ENCODE measurements around the gene CCDC6.
"Not testable (repeated sequence)": the region's sequence is repeated elsewhere in the genome, so short reads cannot be mapped to it uniquely, and the experiment has no call there.

CCDC6 gene

GRCh38 chr10:59885430-59886134 is 20.8 kb downstream of the CCDC6 start:
- no peak for TF ChIP-seq CTCF (IDR thresholded peaks at IDR 0.05; ENCODE audit: extremely low read depth, insufficient read depth, missing control alignments)
- DNase-seq (ENCODE audit: low spot score) = peak; percentile 63
- in situ Hi-C loops (cut with MboI; ENCODE audit: low pct_unique_long_range_greater_than_20kb, low sequenced_read_pairs, unreplicated experiment) = no loop called here

- in situ Hi-C loops (cut with MboI; ENCODE audit: low pct_unique_long_range_greater_than_20kb, low sequenced_read_pairs, unreplicated experiment); DNase-seq (ENCODE audit: low spot score): not testable (repeated sequence)
These were observed 21.5 kb downstream of the CCDC6 start for GRCh38 chr10:59884893-59885292.

- no peak for DNase-seq (ENCODE audit: low spot score)
- in situ Hi-C loops (cut with MboI; ENCODE audit: low pct_unique_long_range_greater_than_20kb, low sequenced_read_pairs, unreplicated experiment) = no loop called here
- TF ChIP-seq CTCF (IDR thresholded peaks at IDR 0.05; ENCODE audit: extremely low read depth, insufficient read depth, missing control alignments) = no peak
These were observed 24.7 kb downstream of the CCDC6 start for GRCh38 chr10:59881640-59882039.

- peak; percentile 51 for DNase-seq (ENCODE audit: low spot score)
- in situ Hi-C loops (cut with MboI; ENCODE audit: low pct_unique_long_range_greater_than_20kb, low sequenced_read_pairs, unreplicated experiment) = no loop called here
- no peak for TF ChIP-seq CTCF (IDR thresholded peaks at IDR 0.05; ENCODE audit: extremely low read depth, insufficient read depth, missing control alignments)
These were observed 25.3 kb downstream of the CCDC6 start for GRCh38 chr10:59880971-59881510.

GRCh38 chr10:59880019-59880717 is 26.2 kb downstream of the CCDC6 start:
- in situ Hi-C loops (cut with MboI; ENCODE audit: low pct_unique_long_range_greater_than_20kb, low sequenced_read_pairs, unreplicated experiment) = no loop called here
- no peak for DNase-seq (ENCODE audit: low spot score)
- TF ChIP-seq CTCF (IDR thresholded peaks at IDR 0.05; ENCODE audit: extremely low read depth, insufficient read depth, missing control alignments) = peak; percentile 57

GRCh38 chr10:59879363-59879913 is 26.9 kb downstream of the CCDC6 start:
- no peak for TF ChIP-seq CTCF (IDR thresholded peaks at IDR 0.05; ENCODE audit: extremely low read depth, insufficient read depth, missing control alignments)
- in situ Hi-C loops (cut with MboI; ENCODE audit: low pct_unique_long_range_greater_than_20kb, low sequenced_read_pairs, unreplicated experiment) = no loop called here
- no peak for DNase-seq (ENCODE audit: low spot score)

- in situ Hi-C loops (cut with MboI; ENCODE audit: low pct_unique_long_range_greater_than_20kb, low sequenced_read_pairs, unreplicated experiment) = no loop called here
- no peak for DNase-seq (ENCODE audit: low spot score)
- TF ChIP-seq CTCF (IDR thresholded peaks at IDR 0.05; ENCODE audit: extremely low read depth, insufficient read depth, missing control alignments) = no peak
These were observed 27.4 kb downstream of the CCDC6 start for GRCh38 chr10:59878915-59879314.

Measured in GM13977 (cell line).